ENCODE measurements around the gene ALKBH2. TPM values are rescaled to one million over a fixed set of nuclear protein-coding genes. Genes with fewer than 3 reads are reported as not detected.

ALKBH2 gene
- total RNA-seq, 6 experiments from 2014 or later = 12.3 to 17.1 (median 13.3) TPM

GRCh38 chr12:109116611-109116949 lies 23.3 kb upstream of the ALKBH2 start:
- H3K4me1 Mint-ChIP-seq (ENCODE audit: low read depth) = peaks cover 14% of the 10 kb centered on the region
- no peaks in the 10 kb centered on the region for H3K36me3 Mint-ChIP-seq (ENCODE audit: low read depth)
- H3K4me3 Mint-ChIP-seq = no peak overlapping the region
- peaks cover 4% of the 10 kb centered on the region for H3K27me3 Mint-ChIP-seq (ENCODE audit: insufficient read depth)
- H3K9me3 Mint-ChIP-seq = no peaks in the 10 kb centered on the region
- no peak overlapping the region for H3K27ac Mint-ChIP-seq
- no peak for TF ChIP-seq CTCF (IDR thresholded peaks at IDR 0.05)
- DNase-seq = no peak

- H3K27ac Mint-ChIP-seq = no peak within 1 kb of the TSS
Measured at GRCh38 chr12:109115758-109116610, 22.7 kb upstream of the ALKBH2 start, which contains the start of gene ACACB. TSS of gene ACACB (plus strand) at chr12:109116587. CDS start at chr12:109139406, 22,819 bp downstream.

GRCh38 chr12:109115404-109115757 lies 22.1 kb upstream of the ALKBH2 start:
- H3K4me1 Mint-ChIP-seq (ENCODE audit: low read depth) = peaks cover 24% of the 10 kb centered on the region
- no peak for DNase-seq
- no peak overlapping the region for H3K4me3 Mint-ChIP-seq
- H3K27me3 Mint-ChIP-seq (ENCODE audit: insufficient read depth) = peaks cover 3% of the 10 kb centered on the region
- no peak for TF ChIP-seq CTCF (IDR thresholded peaks at IDR 0.05)
- H3K9me3 Mint-ChIP-seq = no peaks in the 10 kb centered on the region
- H3K27ac Mint-ChIP-seq = no peak overlapping the region
- no peaks in the 10 kb centered on the region for H3K36me3 Mint-ChIP-seq (ENCODE audit: low read depth)

More at GRCh38 chr12:109115758-109116610, 22.7 kb upstream of the ALKBH2 start, which contains the start of gene ACACB:
- H3K27me3 Mint-ChIP-seq (ENCODE audit: insufficient read depth) = peaks cover 4% of the 10 kb centered on the region
- no peaks in the 10 kb centered on the region for H3K36me3 Mint-ChIP-seq (ENCODE audit: low read depth)
- no peak for TF ChIP-seq CTCF (IDR thresholded peaks at IDR 0.05)
- DNase-seq = no peak
- H3K9me3 Mint-ChIP-seq = no peaks in the 10 kb centered on the region
- H3K4me1 Mint-ChIP-seq (ENCODE audit: low read depth) = peaks cover 18% of the 10 kb centered on the region
- no peak within 1 kb of the TSS for H3K4me3 Mint-ChIP-seq

- DNase-seq = no peak
- no peak for TF ChIP-seq CTCF (IDR thresholded peaks at IDR 0.05)
- no peaks in the 10 kb centered on the region for H3K36me3 Mint-ChIP-seq (ENCODE audit: low read depth)
- no peaks in the 10 kb centered on the region for H3K9me3 Mint-ChIP-seq
- no peak overlapping the region for H3K4me3 Mint-ChIP-seq
- H3K27ac Mint-ChIP-seq = no peak overlapping the region
- H3K27me3 Mint-ChIP-seq (ENCODE audit: insufficient read depth) = peaks cover 3% of the 10 kb centered on the region
- H3K4me1 Mint-ChIP-seq (ENCODE audit: low read depth) = peaks cover 27% of the 10 kb centered on the region
Measured at GRCh38 chr12:109114644-109115043, 21.4 kb upstream of the ALKBH2 start.

- no peak for DNase-seq
- H3K27ac Mint-ChIP-seq = no peak overlapping the region
Measured at GRCh38 chr12:109113661-109114321, 20.5 kb upstream of the ALKBH2 start.

More at GRCh38 chr12:109113661-109114321, 20.5 kb upstream of the ALKBH2 start:
- H3K9me3 Mint-ChIP-seq = no peaks in the 10 kb centered on the region
- H3K4me1 Mint-ChIP-seq (ENCODE audit: low read depth) = peaks cover 27% of the 10 kb centered on the region
- no peak overlapping the region for H3K4me3 Mint-ChIP-seq
- H3K36me3 Mint-ChIP-seq (ENCODE audit: low read depth) = no peaks in the 10 kb centered on the region
- peaks cover 3% of the 10 kb centered on the region for H3K27me3 Mint-ChIP-seq (ENCODE audit: insufficient read depth)
- no peak for TF ChIP-seq CTCF (IDR thresholded peaks at IDR 0.05)

All from HFFc6 (cell line).